GM12865 (cell line): ENCODE measurements around the gene GNB4.

Experiments used
- DNase-seq: peaks from one replicate; pipeline ENCODE4 v3.0.0; 2010; ENCODE audit warnings: low read depth
- H3K4me3 ChIP-seq: 2 replicates; pipeline ENCODE4 v1.5.1; 2011; ENCODE audit warnings: mild to moderate bottlenecking, low read depth, low read length, control low read depth
- TF ChIP-seq, protein P1 (sequence below): IDR thresholded peaks from 2 replicates; pipeline ENCODE4 v1.5.1; 2011; ENCODE audit warnings: low read length, control low read depth, low read depth, inconsistent platforms; ENCODE audit not compliant: insufficient read depth; ENCODE audit errors: missing control alignments

GNB4 gene

DNA sequence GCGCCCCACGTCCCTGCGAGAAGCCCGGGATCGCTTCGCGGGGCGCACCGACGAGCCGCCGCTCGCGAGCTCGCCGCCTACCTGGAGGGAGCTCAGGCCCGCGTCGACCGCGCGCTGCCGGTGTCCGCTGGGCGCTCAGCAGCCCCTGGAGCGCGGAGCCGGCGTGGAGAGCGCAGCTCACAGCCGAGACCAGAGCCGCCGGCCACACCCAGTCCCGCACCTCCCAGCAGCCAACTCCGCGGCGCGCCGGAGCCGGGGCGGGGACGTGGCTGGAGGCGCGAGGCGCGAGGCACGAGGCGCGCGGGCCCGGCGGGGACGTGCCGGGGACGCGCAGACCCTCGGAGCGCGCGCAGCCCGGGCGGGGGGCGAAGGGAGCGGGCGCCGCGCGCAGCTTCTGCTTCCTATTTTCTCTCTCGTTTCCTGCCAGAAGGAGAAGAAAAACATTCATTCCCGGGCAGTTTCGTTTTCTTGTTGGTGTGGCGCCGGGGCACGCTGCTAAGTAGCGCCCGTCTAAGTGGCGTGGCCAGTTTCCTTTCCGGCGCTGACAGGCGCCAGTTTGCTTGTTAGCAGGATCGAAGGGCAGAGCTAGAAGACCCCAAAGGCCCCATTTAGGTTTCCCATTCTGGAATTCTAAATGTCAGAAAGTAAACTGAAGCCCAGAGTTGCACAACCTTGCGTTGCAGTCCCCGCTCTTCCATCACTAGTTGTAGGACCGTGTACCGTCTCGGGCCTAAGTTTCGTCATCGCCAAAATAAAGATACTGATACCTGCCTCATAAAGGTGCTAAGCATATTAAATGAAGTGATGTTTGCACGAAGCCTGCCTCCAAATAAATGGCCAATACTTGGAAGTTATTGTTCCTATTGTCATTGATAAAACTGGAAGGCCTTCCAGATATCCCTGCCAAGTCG is at the start of gene GNB4:
TSS of gene GNB4 (minus strand) at position 206 of the 911 bp plus-strand sequence. CDS start 25,270 bp downstream, outside the sequence.
- TF ChIP-seq, protein P1, sequence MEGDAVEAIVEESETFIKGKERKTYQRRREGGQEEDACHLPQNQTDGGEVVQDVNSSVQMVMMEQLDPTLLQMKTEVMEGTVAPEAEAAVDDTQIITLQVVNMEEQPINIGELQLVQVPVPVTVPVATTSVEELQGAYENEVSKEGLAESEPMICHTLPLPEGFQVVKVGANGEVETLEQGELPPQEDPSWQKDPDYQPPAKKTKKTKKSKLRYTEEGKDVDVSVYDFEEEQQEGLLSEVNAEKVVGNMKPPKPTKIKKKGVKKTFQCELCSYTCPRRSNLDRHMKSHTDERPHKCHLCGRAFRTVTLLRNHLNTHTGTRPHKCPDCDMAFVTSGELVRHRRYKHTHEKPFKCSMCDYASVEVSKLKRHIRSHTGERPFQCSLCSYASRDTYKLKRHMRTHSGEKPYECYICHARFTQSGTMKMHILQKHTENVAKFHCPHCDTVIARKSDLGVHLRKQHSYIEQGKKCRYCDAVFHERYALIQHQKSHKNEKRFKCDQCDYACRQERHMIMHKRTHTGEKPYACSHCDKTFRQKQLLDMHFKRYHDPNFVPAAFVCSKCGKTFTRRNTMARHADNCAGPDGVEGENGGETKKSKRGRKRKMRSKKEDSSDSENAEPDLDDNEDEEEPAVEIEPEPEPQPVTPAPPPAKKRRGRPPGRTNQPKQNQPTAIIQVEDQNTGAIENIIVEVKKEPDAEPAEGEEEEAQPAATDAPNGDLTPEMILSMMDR: no peak
- peak within 1 kb of the TSS; percentile 81 for H3K4me3 ChIP-seq
- peak; percentile 83 for DNase-seq

DNA sequence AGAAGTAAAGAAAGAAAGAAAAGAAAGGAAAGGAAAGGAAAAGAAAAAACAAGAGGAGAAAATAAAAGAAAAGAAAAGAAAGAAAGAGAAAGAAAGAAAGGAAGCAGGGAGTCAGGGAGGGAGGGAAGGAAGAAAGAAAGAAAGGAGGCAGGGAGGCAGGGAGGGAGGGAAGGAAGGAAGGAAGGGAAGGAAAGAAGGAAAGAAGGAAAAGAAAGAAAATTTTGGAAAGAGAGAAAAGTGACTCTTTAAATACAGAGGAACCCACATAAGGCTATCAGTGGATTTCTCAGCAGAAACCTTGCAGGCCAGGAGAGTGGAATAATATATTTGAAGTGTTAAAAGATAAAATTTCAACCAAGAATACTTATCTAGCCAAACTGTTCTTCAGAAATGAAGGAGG is 44.2 kb upstream of the GNB4 start:
- no peak for DNase-seq
- TF ChIP-seq, protein P1: no peak
- H3K4me3 ChIP-seq: no peak overlapping the region

DNA sequence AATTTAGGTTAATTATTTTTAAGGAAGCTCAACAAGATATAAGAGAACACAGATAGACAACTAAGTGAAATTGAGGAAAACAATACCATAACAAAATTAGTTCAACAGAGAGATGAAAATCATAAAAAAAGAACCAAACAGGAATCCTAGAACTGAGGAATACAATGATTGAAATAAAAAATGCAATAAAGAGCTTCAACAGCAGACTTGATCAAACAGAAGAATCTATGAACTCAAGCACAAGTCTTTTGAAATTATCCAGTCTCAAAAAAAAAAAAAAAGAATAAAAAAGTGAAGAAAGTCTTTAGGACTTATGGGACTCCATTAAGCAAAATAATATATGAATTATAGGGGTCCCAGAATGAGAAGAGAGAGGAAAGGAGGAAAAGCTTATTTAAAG is 42.0 kb upstream of the GNB4 start:
- H3K4me3 ChIP-seq: no peak overlapping the region
- TF ChIP-seq, protein P1: no peak
- no peak for DNase-seq

DNA sequence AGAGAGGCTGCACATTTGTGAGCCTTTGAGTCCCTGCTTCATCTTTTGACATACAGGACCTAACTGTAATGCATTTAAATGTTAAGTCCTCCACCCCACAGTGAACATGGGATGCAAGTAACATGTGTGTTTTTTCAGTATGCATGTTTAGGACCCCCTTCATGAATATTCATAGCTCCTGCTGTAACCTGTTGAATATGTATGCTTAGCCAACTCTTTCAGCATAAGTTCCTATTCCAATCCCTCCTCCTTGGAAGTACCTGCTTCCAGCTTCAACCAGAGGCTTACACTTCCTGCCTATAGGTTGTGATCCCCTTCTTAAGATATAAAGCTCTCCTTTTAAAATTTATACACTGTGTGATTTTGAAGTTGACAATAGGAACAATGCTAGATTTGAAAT is 36.9 kb upstream of the GNB4 start:
- no peak for DNase-seq
- no peak overlapping the region for H3K4me3 ChIP-seq
- TF ChIP-seq, protein P1: no peak

DNA sequence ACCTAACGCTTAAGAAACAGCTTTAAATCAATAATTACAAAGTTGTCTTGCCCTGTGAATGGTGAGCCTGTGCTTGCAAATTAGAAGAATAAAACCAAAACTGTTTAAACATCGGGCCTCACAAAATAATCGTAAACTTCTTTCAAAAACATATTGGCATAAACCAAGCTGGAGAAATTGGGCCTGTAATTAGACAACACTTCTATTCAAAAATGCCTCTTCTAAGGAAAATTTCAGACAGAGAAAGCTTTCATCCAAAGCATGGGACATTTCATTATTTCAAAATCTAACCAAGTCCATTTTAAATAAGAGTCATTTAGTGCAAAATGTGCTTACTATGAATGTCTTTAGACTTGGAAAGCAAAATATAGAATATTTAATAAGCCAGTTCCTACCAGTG is 35.5 kb upstream of the GNB4 start:
- no peak for DNase-seq
- H3K4me3 ChIP-seq: no peak overlapping the region
- TF ChIP-seq, protein P1: no peak

DNA sequence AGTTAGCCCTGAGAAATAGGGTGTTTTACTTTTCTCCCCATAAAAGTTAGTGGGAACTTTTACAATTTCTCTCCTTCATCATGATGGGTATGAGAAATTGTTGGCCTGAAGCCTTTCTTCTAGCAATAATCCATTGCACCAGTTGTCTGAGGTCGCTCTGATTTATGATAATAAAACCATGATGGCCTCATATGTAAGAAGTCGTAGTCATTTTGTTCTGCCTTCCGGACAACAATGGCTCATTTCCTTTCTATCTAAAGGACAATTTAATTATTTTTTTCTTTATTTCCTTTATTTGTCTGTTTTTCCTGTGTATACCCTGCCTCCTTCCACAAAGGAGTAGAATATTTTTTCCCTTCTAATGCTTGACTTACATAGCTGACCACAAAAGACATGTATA is 31.6 kb upstream of the GNB4 start:
- TF ChIP-seq, protein P1: no peak
- no peak for DNase-seq
- no peak overlapping the region for H3K4me3 ChIP-seq

DNA sequence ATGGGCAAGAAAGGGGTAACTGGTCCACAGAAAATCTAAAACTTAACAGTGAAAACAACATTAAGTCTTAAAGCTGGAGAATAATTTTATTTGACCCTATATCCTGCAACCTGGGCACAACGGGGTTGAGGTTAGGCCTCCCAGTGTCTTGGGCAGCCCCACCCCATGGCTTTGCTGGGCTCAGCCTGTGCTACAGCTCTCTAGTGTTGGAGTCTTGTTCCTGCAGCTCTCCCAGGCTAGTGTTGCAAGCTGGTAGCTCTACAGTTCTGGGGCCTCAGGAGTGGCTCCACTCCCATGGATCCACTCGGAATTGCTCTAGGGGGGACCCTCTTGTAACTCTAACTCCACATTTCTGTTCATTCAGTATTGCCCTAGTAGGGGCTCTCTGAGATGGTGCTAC is 24.9 kb upstream of the GNB4 start:
- TF ChIP-seq, protein P1: no peak
- H3K4me3 ChIP-seq: no peak overlapping the region
- no peak for DNase-seq
